BE2C (cell line): ENCODE results near the gene SLC4A1.

Source experiments
- DNase-seq: peaks from one replicate; pipeline ENCODE4 v3.0.0-alpha.2; 2020
- H3K27me3 ChIP-seq: fragments of 250-450 bp; sonication (Bioruptor Pico); 2 replicates; pipeline ENCODE4 v1.5.1; 2020; ENCODE audit warnings: mild to moderate bottlenecking
- H3K36me3 ChIP-seq: fragments of 250-450 bp; sonication (Bioruptor Pico); 2 replicates; pipeline ENCODE4 v1.5.1; 2020; ENCODE audit warnings: mild to moderate bottlenecking
- H3K4me1 ChIP-seq: fragments of 250-450 bp; sonication (Bioruptor Pico); 2 replicates; pipeline ENCODE4 v1.5.1; 2020
- H3K4me3 ChIP-seq: 2 replicates; pipeline ENCODE4 v1.5.1; 2011; ENCODE audit warnings: low read depth, low read length
- H3K9me3 ChIP-seq: fragments of 250-450 bp; sonication (Bioruptor Pico); 2 replicates; pipeline ENCODE4 v1.5.1; 2020
- CTCF ChIP-seq: IDR thresholded peaks from 2 replicates; pipeline ENCODE4 v1.5.1; 2012; ENCODE audit warnings: mild to moderate bottlenecking, low read depth, low read length

SLC4A1 gene

GRCh38 chr17:44207743-44208142 is 60.2 kb downstream of the SLC4A1 start:
- H3K36me3 ChIP-seq = peaks cover 43% of the 10 kb centered on the region
- no peaks in the 10 kb centered on the region for H3K9me3 ChIP-seq
- peaks cover 9% of the 10 kb centered on the region for H3K4me1 ChIP-seq
- no peaks in the 10 kb centered on the region for H3K27me3 ChIP-seq
- TF ChIP-seq CTCF = no peak
- DNase-seq = no peak
- no peak overlapping the region for H3K4me3 ChIP-seq

- peaks cover 9% of the 10 kb centered on the region for H3K4me1 ChIP-seq
- TF ChIP-seq CTCF = no peak
- H3K9me3 ChIP-seq = no peaks in the 10 kb centered on the region
- DNase-seq = no peak
- H3K4me3 ChIP-seq = no peak overlapping the region
- H3K36me3 ChIP-seq = peaks cover 43% of the 10 kb centered on the region
- H3K27me3 ChIP-seq = no peaks in the 10 kb centered on the region
Observed at GRCh38 chr17:44207319-44207718, 60.6 kb downstream of the SLC4A1 start.

GRCh38 chr17:44206825-44207155 is 61.1 kb downstream of the SLC4A1 start:
- H3K4me1 ChIP-seq = peaks cover 9% of the 10 kb centered on the region
- H3K36me3 ChIP-seq = peaks cover 43% of the 10 kb centered on the region

GRCh38 chr17:44205962-44206824 is 61.7 kb downstream of the SLC4A1 start:
- H3K4me3 ChIP-seq = no peak overlapping the region
- H3K4me1 ChIP-seq = peaks cover 9% of the 10 kb centered on the region
- DNase-seq = no peak
- H3K36me3 ChIP-seq = peaks cover 37% of the 10 kb centered on the region
- no peaks in the 10 kb centered on the region for H3K9me3 ChIP-seq
- H3K27me3 ChIP-seq = no peaks in the 10 kb centered on the region
- peak; percentile 43; the same call in 1 of the 2 replicates for TF ChIP-seq CTCF

More at GRCh38 chr17:44206825-44207155, 61.1 kb downstream of the SLC4A1 start:
- H3K4me3 ChIP-seq = no peak overlapping the region
- H3K27me3 ChIP-seq = no peaks in the 10 kb centered on the region
- TF ChIP-seq CTCF = no peak
- DNase-seq = no peak
- no peaks in the 10 kb centered on the region for H3K9me3 ChIP-seq

- peaks cover 23% of the 10 kb centered on the region for H3K36me3 ChIP-seq
- no peak for TF ChIP-seq CTCF
- H3K4me3 ChIP-seq = no peak overlapping the region
- H3K9me3 ChIP-seq = no peaks in the 10 kb centered on the region
- peaks cover 3% of the 10 kb centered on the region; the same call in 1 of the 2 replicates for H3K4me1 ChIP-seq
- no peaks in the 10 kb centered on the region for H3K27me3 ChIP-seq
- no peak for DNase-seq
Observed at GRCh38 chr17:44204441-44204882, 63.5 kb downstream of the SLC4A1 start.

GRCh38 chr17:44203731-44204440 is 64.0 kb downstream of the SLC4A1 start:
- Histone ChIP-seq H3K9me3 (no peaks in the 10 kb centered on the region), H3K27me3 (no peaks in the 10 kb centered on the region), H3K36me3 (peaks cover 17% of the 10 kb centered on the region), H3K4me3 (no peak overlapping the region), H3K4me1 (peaks cover 3% of the 10 kb centered on the region; the same call in 1 of the 2 replicates)
- TF ChIP-seq CTCF = peak; percentile 80
- peak; percentile 59 for DNase-seq
